Kasumi-1 (cell line): ENCODE results near the gene PRM3.

Source experiments
- DNase-seq, 2 experiments: peaks; one replicate each; lab custom pipeline; 2025; lab: John Stamatoyannopoulos, UW

The PRM3 gene

DNA sequence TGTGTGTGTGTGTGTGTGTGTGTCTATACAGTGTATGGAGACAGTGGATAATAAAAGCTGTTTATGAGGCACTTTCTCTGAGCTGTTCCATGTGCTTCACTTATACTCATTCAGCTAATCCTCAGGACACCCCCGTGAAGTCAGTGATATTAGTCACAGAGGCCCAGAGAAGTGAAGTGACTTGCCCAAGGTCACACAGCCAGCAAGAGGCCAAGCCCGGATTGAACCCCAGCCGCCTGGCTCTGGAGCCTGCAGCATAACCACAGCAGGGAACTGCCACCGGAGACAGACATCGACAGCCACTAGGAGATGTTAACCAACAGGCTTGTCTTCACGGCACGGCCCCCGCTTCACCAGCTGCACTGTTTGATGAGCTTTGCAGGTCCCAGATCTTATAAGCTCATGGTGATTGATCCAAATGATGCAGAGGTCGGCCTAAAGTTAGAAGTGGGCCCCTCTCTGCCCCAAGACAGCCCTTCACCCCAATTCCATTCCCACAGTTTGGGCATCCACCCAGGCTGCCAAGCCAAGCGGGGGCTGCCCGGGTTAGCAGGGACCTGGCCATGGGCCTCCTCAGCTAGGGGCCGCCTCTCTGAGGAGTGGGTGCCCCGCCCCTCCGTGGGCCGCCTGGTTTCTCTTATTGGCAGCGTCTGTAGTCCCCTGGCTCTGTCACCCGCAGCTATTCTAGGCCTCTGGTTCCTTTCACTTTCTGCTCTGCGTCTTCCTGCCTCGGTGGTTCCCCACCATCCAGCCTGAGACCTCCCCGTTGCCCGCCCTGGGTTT lies 48.3 kb downstream of the PRM3 start:
- peak; percentile 36 to 39 for DNase-seq

DNA sequence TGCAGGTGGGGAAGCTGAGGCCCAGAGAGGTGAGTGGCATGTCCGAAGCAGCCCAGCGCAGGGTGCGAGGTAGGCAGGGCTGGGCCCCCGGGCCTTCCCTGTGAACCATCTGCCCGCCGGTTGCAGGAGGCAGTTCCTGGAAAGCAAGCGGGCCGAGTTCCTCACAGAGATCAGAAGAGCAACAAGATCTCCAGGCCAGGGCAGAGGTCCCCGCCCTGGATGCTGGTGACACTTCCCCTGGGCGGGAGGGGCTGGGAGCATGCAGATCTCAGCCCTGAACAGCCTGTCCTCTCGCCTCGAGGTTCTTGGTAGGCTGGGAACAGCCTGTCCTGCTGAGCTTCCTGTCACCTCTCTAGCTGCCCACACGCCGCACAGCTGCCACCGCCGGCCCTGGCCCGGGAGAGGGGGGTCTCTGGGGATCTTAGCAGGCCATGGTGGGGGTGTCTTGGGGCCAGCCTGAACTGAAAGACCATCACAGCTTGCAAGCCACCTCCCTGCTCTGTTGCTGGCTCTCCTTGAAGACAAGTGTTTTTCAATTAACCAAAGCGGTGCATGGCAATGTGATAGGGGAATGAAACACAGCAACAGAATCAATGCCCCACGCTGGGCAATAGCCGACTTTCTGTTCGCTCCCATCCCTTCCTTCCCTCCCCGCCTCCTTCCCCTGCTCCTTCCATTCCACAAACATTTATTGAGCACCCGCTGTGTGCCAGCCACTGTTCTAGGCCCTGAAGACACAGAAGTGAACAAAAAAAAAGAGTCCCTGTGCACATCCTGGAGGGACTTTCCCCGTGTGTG lies 49.1 kb downstream of the PRM3 start:
- peak; percentile 70 to 82 for DNase-seq
